H4 (cell line): Measurements from ENCODE around the gene ELAPOR1. TPM values are rescaled to one million over a fixed set of nuclear protein-coding genes. Genes with fewer than 3 reads are reported as not detected.
"Not testable (repeated sequence)": the region's sequence is repeated elsewhere in the genome, so short reads cannot be mapped to it uniquely, and the experiment has no call there.

Experiments
- DNase-seq: peaks from one replicate; pipeline ENCODE4 v3.0.0-alpha.2; 2015; ENCODE audit warnings: low spot score
- total RNA-seq: library from RNA; depleted of rRNA; stranded (reverse); fragments of >200 nt; shearing (Covaris generic); gene quantifications from 2 replicates; pipeline ENCODE4 v1.2.3, GENCODE V29; 2014; rRNA removed

Gene ELAPOR1
- total RNA-seq, 1 experiment from 2014 or later = 1.1 TPM

GRCh38 chr1:109137958-109138357 lies 24.0 kb downstream of the ELAPOR1 start:
- DNase-seq = no peak

GRCh38 chr1:109138358-109138757 lies 24.4 kb downstream of the ELAPOR1 start:
- no peak for DNase-seq

- no peak for DNase-seq
Measured at GRCh38 chr1:109140392-109140791, 26.5 kb downstream of the ELAPOR1 start.

- DNase-seq = no peak
Measured at GRCh38 chr1:109142260-109142659, 28.3 kb downstream of the ELAPOR1 start.

GRCh38 chr1:109142725-109143124 lies 28.8 kb downstream of the ELAPOR1 start:
- not testable (repeated sequence) for DNase-seq

- no peak for DNase-seq
Measured at GRCh38 chr1:109148987-109149561, 35.2 kb downstream of the ELAPOR1 start.

GRCh38 chr1:109149874-109150601 lies 36.1 kb downstream of the ELAPOR1 start:
- no peak for DNase-seq

GRCh38 chr1:109151146-109151990 lies 37.5 kb downstream of the ELAPOR1 start:
- peak; percentile 46 for DNase-seq

GRCh38 chr1:109152196-109152595 lies 38.3 kb downstream of the ELAPOR1 start:
- DNase-seq = no peak

GRCh38 chr1:109156916-109157385 lies 43.0 kb downstream of the ELAPOR1 start:
- DNase-seq = no peak

GRCh38 chr1:109158433-109158832 lies 44.5 kb downstream of the ELAPOR1 start:
- DNase-seq = no peak

GRCh38 chr1:109159326-109159725 lies 45.4 kb downstream of the ELAPOR1 start:
- no peak for DNase-seq

GRCh38 chr1:109160071-109160840 lies 46.3 kb downstream of the ELAPOR1 start:
- DNase-seq = no peak

GRCh38 chr1:109161858-109162606 lies 48.1 kb downstream of the ELAPOR1 start:
- peak; percentile 85 for DNase-seq

- DNase-seq = no peak
Measured at GRCh38 chr1:109162626-109163025, 48.7 kb downstream of the ELAPOR1 start.

- no peak for DNase-seq
Measured at GRCh38 chr1:109163551-109163950, 49.6 kb downstream of the ELAPOR1 start.

Other genes with a start within 250 kb of the ELAPOR1 start
- 38.2 and 38.5 TPM in 2 replicates for gene GPSM2, start 237.1 kb upstream of the ELAPOR1 start, total RNA-seq
- gene CLCC1, start 150.6 kb upstream of the ELAPOR1 start, total RNA-seq = 25.4 and 29.5 TPM in 2 replicates
- 4.7 and 6.1 TPM in 2 replicates for gene WDR47, start 72.0 kb upstream of the ELAPOR1 start, total RNA-seq
- gene TAF13, start 38.1 kb upstream of the ELAPOR1 start, total RNA-seq = 49.6 and 60.2 TPM in 2 replicates
- gene TMEM167B, start 23.4 kb upstream of the ELAPOR1 start, total RNA-seq = 22.3 and 27.2 TPM in 2 replicates
- gene SARS1, start 99.8 kb downstream of the ELAPOR1 start, total RNA-seq = 227 and 230 TPM in 2 replicates
- gene CELSR2, start 135.4 kb downstream of the ELAPOR1 start, total RNA-seq = 1.7 and 1.9 TPM in 2 replicates
- gene PSRC1, start 169.0 kb downstream of the ELAPOR1 start, total RNA-seq = 24.5 and 39.4 TPM in 2 replicates
- not detected in 2 replicates for gene MYBPHL, start 192.9 kb downstream of the ELAPOR1 start, total RNA-seq